Mesothelial cell of epicardium (in vitro differentiated cells): Measurements from ENCODE around the gene SUGP1. TPM values are rescaled to one million over a fixed set of nuclear protein-coding genes. Genes with fewer than 3 reads are reported as not detected.

ENCODE experiments used
- DNase-seq, 2 experiments: peaks; one replicate each; pipeline ENCODE4 v3.0.0; 2021; ENCODE audit warnings: low spot score in 2 of 2; ENCODE audit not compliant: unreplicated experiment in 2 of 2
- H3K27ac Mint-ChIP-seq: 2 replicates; pipeline ENCODE4 v1.8.0; 2021; ENCODE audit warnings: mixed read lengths
- H3K27me3 Mint-ChIP-seq: 2 replicates; pipeline ENCODE4 v1.8.0; 2021; ENCODE audit warnings: low read depth, mixed read lengths
- H3K36me3 Mint-ChIP-seq: 2 replicates; pipeline ENCODE4 v1.8.0; 2021; ENCODE audit warnings: mixed read lengths
- H3K4me1 Mint-ChIP-seq: 2 replicates; pipeline ENCODE4 v1.8.0; 2021; ENCODE audit warnings: mixed read lengths
- H3K4me3 Mint-ChIP-seq: 2 replicates; pipeline ENCODE4 v1.8.0; 2021; ENCODE audit warnings: mild to moderate bottlenecking, moderate library complexity, mixed read lengths
- H3K9me3 Mint-ChIP-seq: 2 replicates; pipeline ENCODE4 v1.8.0; 2021; ENCODE audit warnings: mixed read lengths
- total RNA-seq: library from RNA; stranded (reverse); gene quantifications from 3 replicates; pipeline ENCODE4 v1.2.1, GENCODE V29; 2021
- TF ChIP-seq, protein P1 (sequence below): fragments of 200-600 bp; sonication (generic); IDR thresholded peaks from one replicate; pipeline ENCODE4 v1.5.0; 2021; ENCODE audit warnings: antibody characterized with exemption; ENCODE audit not compliant: unreplicated experiment

The SUGP1 gene
- total RNA-seq, 1 donor from 2014 or later: 77.2 TPM

DNA sequence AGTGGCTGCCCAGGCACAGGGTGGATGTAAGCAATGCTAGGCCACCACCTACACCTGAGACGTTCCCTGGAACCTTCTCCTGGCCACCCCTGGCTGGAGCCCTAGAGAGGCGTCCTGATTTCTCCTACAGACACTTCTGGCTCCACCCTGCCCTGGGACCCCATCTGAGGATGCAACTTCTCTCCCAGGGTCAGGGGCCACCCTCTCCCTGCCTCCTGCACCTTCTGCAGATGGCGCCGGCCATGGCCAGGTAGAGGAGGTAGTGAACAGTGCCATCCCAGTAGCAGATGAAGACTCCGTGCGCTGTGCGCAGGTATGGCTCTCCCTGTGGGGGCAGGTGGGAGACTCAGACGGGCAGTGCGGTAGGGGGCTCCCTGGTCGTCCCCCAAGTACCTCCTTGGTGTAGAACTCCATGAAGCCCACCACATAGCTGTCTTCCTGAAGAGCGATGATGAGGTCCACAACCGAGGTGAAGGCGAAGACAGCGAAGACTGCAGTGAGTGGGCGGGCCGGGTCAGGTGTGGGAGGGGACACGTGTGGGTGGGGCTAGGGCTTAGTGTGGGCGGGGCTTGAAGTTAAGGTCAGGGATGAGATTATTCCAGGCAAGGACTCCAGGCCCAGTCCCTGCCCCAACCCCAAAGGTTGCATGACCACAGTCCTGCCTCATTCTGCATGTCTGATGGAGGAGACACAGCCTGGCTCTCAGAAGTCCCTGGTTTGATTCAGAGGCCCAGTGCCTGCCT, 50.2 kb downstream of the SUGP1 start:
- Mint-ChIP-seq H3K4me3 (no peak overlapping the region), H3K36me3 (no peaks in the 10 kb centered on the region), H3K4me1 (no peaks in the 10 kb centered on the region), H3K27me3 (peaks cover 32% of the 10 kb centered on the region), H3K9me3 (no peaks in the 10 kb centered on the region), H3K27ac (no peak overlapping the region)
- TF ChIP-seq, protein P1, sequence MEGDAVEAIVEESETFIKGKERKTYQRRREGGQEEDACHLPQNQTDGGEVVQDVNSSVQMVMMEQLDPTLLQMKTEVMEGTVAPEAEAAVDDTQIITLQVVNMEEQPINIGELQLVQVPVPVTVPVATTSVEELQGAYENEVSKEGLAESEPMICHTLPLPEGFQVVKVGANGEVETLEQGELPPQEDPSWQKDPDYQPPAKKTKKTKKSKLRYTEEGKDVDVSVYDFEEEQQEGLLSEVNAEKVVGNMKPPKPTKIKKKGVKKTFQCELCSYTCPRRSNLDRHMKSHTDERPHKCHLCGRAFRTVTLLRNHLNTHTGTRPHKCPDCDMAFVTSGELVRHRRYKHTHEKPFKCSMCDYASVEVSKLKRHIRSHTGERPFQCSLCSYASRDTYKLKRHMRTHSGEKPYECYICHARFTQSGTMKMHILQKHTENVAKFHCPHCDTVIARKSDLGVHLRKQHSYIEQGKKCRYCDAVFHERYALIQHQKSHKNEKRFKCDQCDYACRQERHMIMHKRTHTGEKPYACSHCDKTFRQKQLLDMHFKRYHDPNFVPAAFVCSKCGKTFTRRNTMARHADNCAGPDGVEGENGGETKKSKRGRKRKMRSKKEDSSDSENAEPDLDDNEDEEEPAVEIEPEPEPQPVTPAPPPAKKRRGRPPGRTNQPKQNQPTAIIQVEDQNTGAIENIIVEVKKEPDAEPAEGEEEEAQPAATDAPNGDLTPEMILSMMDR: no peak
- DNase-seq: no peak

DNA sequence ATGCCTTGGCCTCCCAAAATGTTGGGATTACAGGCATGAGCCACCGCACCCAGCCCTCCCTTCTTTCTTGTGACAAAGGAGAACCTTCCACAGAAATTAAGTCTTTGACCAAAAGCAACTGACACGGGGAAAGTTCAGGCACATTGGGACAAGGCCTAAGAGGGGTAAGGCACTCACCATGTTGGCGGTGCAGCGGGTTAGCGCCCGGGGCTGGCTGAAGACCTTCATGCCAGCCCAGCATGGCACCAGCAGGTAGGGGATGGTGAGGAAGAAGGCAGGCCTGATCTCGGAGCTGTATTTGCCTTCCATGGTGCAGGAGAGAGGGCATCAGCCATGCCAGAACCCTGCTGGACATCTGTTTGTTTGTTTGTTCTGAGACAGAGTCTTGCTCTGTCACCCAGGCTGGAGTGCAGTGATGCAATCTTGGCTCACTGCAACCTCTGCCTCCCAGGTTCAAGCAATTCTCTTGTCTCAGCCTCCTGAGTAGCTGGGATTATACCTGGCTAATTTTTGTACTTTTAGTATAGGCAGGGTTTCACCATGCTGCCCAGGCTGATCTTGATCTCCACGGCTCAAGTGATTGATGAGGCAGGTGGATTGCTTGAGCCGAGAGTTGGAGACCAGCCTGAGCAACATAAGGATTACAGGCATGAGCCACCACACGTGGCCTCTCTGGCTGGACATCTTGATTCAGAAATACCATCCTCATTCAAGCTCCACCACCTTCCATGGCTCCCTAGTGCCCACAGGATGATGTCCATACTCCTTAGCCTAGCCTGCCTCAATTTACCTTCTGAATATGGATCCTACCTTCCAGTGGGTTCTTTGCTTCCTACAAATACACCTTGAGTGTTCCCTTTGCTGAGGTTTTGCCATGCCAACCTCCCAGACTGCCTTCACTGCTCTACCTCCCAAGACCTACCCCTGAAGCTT, 51.6 kb downstream of the SUGP1 start:
- H3K4me1 Mint-ChIP-seq: no peaks in the 10 kb centered on the region
- H3K27ac Mint-ChIP-seq: no peak overlapping the region
- TF ChIP-seq, protein P1: no peak
- no peaks in the 10 kb centered on the region for H3K36me3 Mint-ChIP-seq
- H3K9me3 Mint-ChIP-seq: no peaks in the 10 kb centered on the region
- no peak for DNase-seq
- H3K4me3 Mint-ChIP-seq: no peak overlapping the region
- H3K27me3 Mint-ChIP-seq: peaks cover 42% of the 10 kb centered on the region

- TF ChIP-seq, protein P1: no peak
- Mint-ChIP-seq H3K9me3 (no peaks in the 10 kb centered on the region), H3K4me3 (no peak overlapping the region), H3K36me3 (no peaks in the 10 kb centered on the region), H3K27ac (no peak overlapping the region), H3K27me3 (peaks cover 51% of the 10 kb centered on the region), H3K4me1 (peaks cover 2% of the 10 kb centered on the region)
- no peak for DNase-seq
Measured at GRCh38 chr19:19267305-19267704, 53.0 kb downstream of the SUGP1 start.

DNA sequence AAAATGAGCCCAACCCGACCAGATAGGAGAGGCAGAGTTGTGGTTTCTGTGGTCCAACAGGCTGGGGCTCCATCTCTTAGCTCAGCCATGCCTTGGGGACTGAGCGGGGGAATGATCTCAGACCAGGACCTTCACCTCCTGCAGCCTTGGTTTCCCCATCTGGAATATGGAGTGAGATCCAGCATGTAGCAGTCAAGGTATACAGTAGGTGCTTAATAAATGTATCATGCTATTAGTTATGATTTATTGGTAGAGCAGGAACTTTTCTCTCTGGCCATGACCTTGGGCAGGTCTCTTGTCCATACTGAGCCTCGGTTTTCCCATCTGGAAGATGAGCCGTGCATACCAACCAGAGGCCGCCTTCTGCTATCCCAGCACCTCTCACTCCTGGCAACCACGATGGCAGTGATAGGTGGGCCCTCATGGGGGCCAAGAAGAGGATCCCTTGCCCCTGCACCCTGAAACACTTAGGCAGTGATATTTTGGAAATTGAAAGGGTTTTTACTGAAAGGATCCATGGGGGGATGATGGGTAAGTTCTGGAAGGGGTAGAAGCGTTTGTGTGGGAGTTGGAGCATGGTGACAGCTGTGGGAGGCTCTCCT, 56.3 kb downstream of the SUGP1 start:
- TF ChIP-seq, protein P1: no peak
- Mint-ChIP-seq H3K9me3 (no peaks in the 10 kb centered on the region), H3K27ac (no peak overlapping the region), H3K4me3 (no peak overlapping the region), H3K36me3 (peaks cover 7% of the 10 kb centered on the region), H3K4me1 (peaks cover 7% of the 10 kb centered on the region), H3K27me3 (peaks cover 59% of the 10 kb centered on the region)
- no peak for DNase-seq

DNA sequence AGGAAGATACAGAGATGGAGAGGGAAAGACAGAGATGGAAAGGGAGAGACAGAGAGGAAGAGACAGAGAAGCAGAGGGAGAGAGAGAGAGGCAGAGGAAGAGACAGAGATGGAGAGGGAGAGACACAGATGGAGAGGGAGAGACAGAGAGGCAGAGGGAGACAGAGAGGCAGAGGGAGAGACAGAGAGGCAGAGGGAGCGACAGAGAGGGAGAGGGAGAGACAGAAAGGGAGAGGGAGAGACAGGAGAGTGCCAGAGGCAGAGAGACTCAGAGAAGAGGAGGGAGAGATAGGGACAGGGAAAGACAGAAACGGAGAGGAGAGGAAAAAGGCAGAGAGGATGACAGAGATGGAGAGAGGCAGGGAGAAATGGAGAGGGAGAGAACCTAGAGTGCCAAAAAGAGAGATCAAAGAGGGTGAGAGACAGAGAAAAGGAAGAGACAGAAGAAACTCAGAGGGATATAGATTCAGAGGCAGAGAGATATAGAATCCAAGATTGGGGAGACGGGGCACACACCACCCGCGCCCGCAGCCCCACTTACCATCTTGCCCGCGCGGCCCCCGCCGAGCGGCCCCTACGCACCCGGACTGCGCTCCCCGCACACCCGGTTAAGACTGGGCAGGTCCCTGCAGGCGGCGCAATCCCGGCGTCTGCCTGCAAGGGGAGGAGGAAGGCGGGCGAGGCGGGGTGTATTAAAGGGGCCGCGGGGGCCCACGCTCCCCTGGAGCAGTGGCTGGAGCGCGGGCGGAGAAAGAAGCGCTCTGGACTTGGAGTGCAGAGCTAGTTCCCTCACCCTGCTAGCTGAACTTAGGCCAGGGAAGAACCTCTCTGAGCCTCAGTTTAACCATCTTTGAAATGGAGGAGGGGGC, 57.9 kb downstream of the SUGP1 start:
- H3K4me1 Mint-ChIP-seq: peaks cover 7% of the 10 kb centered on the region

More for the DNA sequence above, 57.9 kb downstream of the SUGP1 start:
- no peak for DNase-seq
- Mint-ChIP-seq H3K27me3 (peaks cover 59% of the 10 kb centered on the region), H3K4me3 (peak overlapping the region; percentile 66), H3K9me3 (no peaks in the 10 kb centered on the region), H3K27ac (no peak overlapping the region), H3K36me3 (peaks cover 9% of the 10 kb centered on the region)
- TF ChIP-seq, protein P1: no peak
